Nephron progenitor cell (in vitro differentiated cells): ENCODE measurements around the gene IMMT.

Experiments
- DNase-seq: peaks from one replicate; pipeline ENCODE4 v3.0.0; 2021
- H3K27ac Mint-ChIP-seq: 2 replicates; pipeline ENCODE4 v1.8.0; 2021; ENCODE audit warnings: mild to moderate bottlenecking, moderate library complexity, mixed read lengths
- H3K27me3 Mint-ChIP-seq: 2 replicates; pipeline ENCODE4 v1.8.0; 2021; ENCODE audit warnings: mild to moderate bottlenecking, low read depth, mixed read lengths; ENCODE audit not compliant: poor library complexity
- H3K36me3 Mint-ChIP-seq: 2 replicates; pipeline ENCODE4 v1.8.0; 2021; ENCODE audit warnings: low read depth, mixed read lengths
- H3K4me1 Mint-ChIP-seq: 2 replicates; pipeline ENCODE4 v1.8.0; 2021; ENCODE audit warnings: mixed read lengths
- H3K4me3 Mint-ChIP-seq: 2 replicates; pipeline ENCODE4 v1.8.0; 2021; ENCODE audit warnings: mild to moderate bottlenecking, moderate library complexity, mixed read lengths
- H3K9me3 Mint-ChIP-seq: 2 replicates; pipeline ENCODE4 v1.8.0; 2021; ENCODE audit warnings: mild to moderate bottlenecking, moderate library complexity, mixed read lengths
- CTCF ChIP-seq: fragments of 200-600 bp; sonication (generic); IDR thresholded peaks from 2 replicates; pipeline ENCODE4 v1.5.0; 2021; ENCODE audit warnings: antibody characterized with exemption

IMMT gene

GRCh38 chr2:86135653-86136052 lies 59.6 kb downstream of the IMMT start:
- no peak for TF ChIP-seq CTCF
- Mint-ChIP-seq H3K36me3 (peaks cover 88% of the 10 kb centered on the region), H3K4me3 (no peak overlapping the region), H3K27ac (no peak overlapping the region), H3K4me1 (no peaks in the 10 kb centered on the region), H3K27me3 (no peaks in the 10 kb centered on the region), H3K9me3 (no peaks in the 10 kb centered on the region)
- DNase-seq: no peak

GRCh38 chr2:86134709-86135108 lies 60.6 kb downstream of the IMMT start:
- Mint-ChIP-seq H3K4me1 (no peaks in the 10 kb centered on the region), H3K36me3 (peaks cover 98% of the 10 kb centered on the region), H3K4me3 (no peak overlapping the region), H3K27ac (no peak overlapping the region), H3K27me3 (no peaks in the 10 kb centered on the region), H3K9me3 (no peaks in the 10 kb centered on the region)
- TF ChIP-seq CTCF: no peak
- DNase-seq: no peak

- Mint-ChIP-seq H3K27ac (no peak overlapping the region), H3K4me3 (no peak overlapping the region), H3K9me3 (no peaks in the 10 kb centered on the region), H3K36me3 (peaks cover 81% of the 10 kb centered on the region), H3K27me3 (no peaks in the 10 kb centered on the region), H3K4me1 (no peaks in the 10 kb centered on the region)
- TF ChIP-seq CTCF: no peak
- no peak for DNase-seq
Measured at GRCh38 chr2:86124683-86125082, 70.6 kb downstream of the IMMT start.

- TF ChIP-seq CTCF: no peak
- no peaks in the 10 kb centered on the region for H3K4me1 Mint-ChIP-seq
- no peaks in the 10 kb centered on the region for H3K27me3 Mint-ChIP-seq
- DNase-seq: no peak
- H3K27ac Mint-ChIP-seq: peak overlapping the region; percentile 6
- no peak overlapping the region for H3K4me3 Mint-ChIP-seq
- H3K36me3 Mint-ChIP-seq: peaks cover 81% of the 10 kb centered on the region
- H3K9me3 Mint-ChIP-seq: no peaks in the 10 kb centered on the region
Measured at GRCh38 chr2:86123328-86123925, 71.8 kb downstream of the IMMT start.

- H3K36me3 Mint-ChIP-seq: peaks cover 80% of the 10 kb centered on the region
- H3K9me3 Mint-ChIP-seq: no peaks in the 10 kb centered on the region
- no peaks in the 10 kb centered on the region for H3K27me3 Mint-ChIP-seq
- H3K4me3 Mint-ChIP-seq: no peak overlapping the region
- no peak for TF ChIP-seq CTCF
- H3K4me1 Mint-ChIP-seq: no peaks in the 10 kb centered on the region
- DNase-seq: no peak
- H3K27ac Mint-ChIP-seq: no peak overlapping the region
Measured at GRCh38 chr2:86118130-86118529, 77.1 kb downstream of the IMMT start.

GRCh38 chr2:86107031-86107430 lies 88.2 kb downstream of the IMMT start:
- H3K4me1 Mint-ChIP-seq: peaks cover 39% of the 10 kb centered on the region
- H3K27ac Mint-ChIP-seq: no peak overlapping the region
- H3K36me3 Mint-ChIP-seq: peaks cover 52% of the 10 kb centered on the region
- no peak for DNase-seq
- no peak for TF ChIP-seq CTCF
- no peaks in the 10 kb centered on the region for H3K9me3 Mint-ChIP-seq
- peaks cover 2% of the 10 kb centered on the region for H3K27me3 Mint-ChIP-seq
- peak overlapping the region; percentile 99 for H3K4me3 Mint-ChIP-seq
